Limb (tissue), 2 donors: ENCODE results near the gene MS4A4A.
"Not testable (repeated sequence)": the region's sequence is repeated elsewhere in the genome, so short reads cannot be mapped to it uniquely, and the experiment has no call there.

ENCODE experiments used
- DNase-seq, 2 donors: peaks; one replicate each; pipeline ENCODE4 v3.0.0-alpha.2; 2016; ENCODE audit errors: extremely low spot score in 2 of 2

MS4A4A gene

GRCh38 chr11:60301884-60302283, 21.4 kb downstream of the MS4A4A start:
- not testable (repeated sequence) for DNase-seq

GRCh38 chr11:60303661-60304060, 23.2 kb downstream of the MS4A4A start:
- DNase-seq, result no peak

- DNase-seq, result no peak
Measured at GRCh38 chr11:60305906-60306619, 25.6 kb downstream of the MS4A4A start.

- no peak for DNase-seq
Measured at GRCh38 chr11:60307507-60308195, 27.2 kb downstream of the MS4A4A start.

- no peak for DNase-seq
Measured at GRCh38 chr11:60310407-60310998, 30.0 kb downstream of the MS4A4A start.

- DNase-seq, result no peak
Measured at GRCh38 chr11:60314635-60315321, 34.3 kb downstream of the MS4A4A start.

- no peak for DNase-seq
Measured at GRCh38 chr11:60315871-60316270, 35.4 kb downstream of the MS4A4A start.

GRCh38 chr11:60316317-60316716, 35.9 kb downstream of the MS4A4A start:
- DNase-seq, result no peak

- DNase-seq, result no peak
Measured at GRCh38 chr11:60318726-60319125, 38.3 kb downstream of the MS4A4A start.

- DNase-seq, result no peak
Measured at GRCh38 chr11:60321051-60321450, 40.6 kb downstream of the MS4A4A start.

- no peak for DNase-seq
Measured at GRCh38 chr11:60326955-60327354, 46.5 kb downstream of the MS4A4A start, which contains the start of gene MS4A6E. TSS of gene MS4A6E (plus strand) at chr11:60327255. CDS start at chr11:60334896, 7,641 bp downstream.

- no peak for DNase-seq
Measured at GRCh38 chr11:60328460-60328859, 48.0 kb downstream of the MS4A4A start.

- no peak for DNase-seq
Measured at GRCh38 chr11:60332846-60333245, 52.4 kb downstream of the MS4A4A start.

- DNase-seq, result peak in 1 of 2 donors; percentile 66
Measured at GRCh38 chr11:60334005-60334620, 53.6 kb downstream of the MS4A4A start.

- no peak for DNase-seq
Measured at GRCh38 chr11:60336767-60337391, 56.4 kb downstream of the MS4A4A start.

- no peak for DNase-seq
Measured at GRCh38 chr11:60338053-60338452, 57.6 kb downstream of the MS4A4A start.

- DNase-seq, result no peak
Measured at GRCh38 chr11:60339356-60339755, 58.9 kb downstream of the MS4A4A start.

GRCh38 chr11:60343094-60343704, 62.7 kb downstream of the MS4A4A start:
- no peak for DNase-seq

- DNase-seq, result no peak
Measured at GRCh38 chr11:60344146-60344545, 63.7 kb downstream of the MS4A4A start.

GRCh38 chr11:60345489-60345888, 65.0 kb downstream of the MS4A4A start:
- no peak for DNase-seq
